OCI-LY3 (cell line): Measurements from ENCODE around the gene FAAP100.

Source experiments
- EZH2phosphoT487 ChIP-seq: fragments of 200-600 bp; shearing (Covaris generic); IDR thresholded peaks from 2 replicates; pipeline ENCODE4 v1.6.1; 2018; ENCODE audit warnings: antibody characterized with exemption, mixed run types, low read depth
- TF ChIP-seq, protein P1 (sequence below): fragments of 200-600, 300-600 bp; sonication (generic); IDR thresholded peaks from 2 replicates; pipeline ENCODE4 v1.5.1; 2014; ENCODE audit warnings: antibody characterized with exemption, low read length, low read depth

DNA sequence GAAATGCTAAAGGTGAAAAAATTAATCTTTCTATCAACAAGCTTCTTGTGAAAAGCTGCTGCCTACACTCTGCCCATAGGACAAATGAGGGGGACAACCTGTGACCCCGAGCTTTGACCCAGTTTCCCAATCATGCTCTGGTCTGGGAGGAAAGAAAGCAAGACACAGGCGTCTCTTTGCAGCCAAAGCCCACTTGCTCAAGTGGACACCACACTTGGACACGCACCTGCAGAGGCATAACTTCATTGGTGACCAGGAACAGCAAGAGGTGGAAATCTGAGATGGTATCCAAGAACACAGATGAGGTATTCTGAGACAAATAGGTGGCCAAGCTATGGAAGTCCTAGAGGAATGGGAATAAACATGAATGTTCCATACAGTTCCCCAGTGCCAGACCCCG lies 15.0 kb upstream of the FAAP100 start:
- TF ChIP-seq, protein P1, sequence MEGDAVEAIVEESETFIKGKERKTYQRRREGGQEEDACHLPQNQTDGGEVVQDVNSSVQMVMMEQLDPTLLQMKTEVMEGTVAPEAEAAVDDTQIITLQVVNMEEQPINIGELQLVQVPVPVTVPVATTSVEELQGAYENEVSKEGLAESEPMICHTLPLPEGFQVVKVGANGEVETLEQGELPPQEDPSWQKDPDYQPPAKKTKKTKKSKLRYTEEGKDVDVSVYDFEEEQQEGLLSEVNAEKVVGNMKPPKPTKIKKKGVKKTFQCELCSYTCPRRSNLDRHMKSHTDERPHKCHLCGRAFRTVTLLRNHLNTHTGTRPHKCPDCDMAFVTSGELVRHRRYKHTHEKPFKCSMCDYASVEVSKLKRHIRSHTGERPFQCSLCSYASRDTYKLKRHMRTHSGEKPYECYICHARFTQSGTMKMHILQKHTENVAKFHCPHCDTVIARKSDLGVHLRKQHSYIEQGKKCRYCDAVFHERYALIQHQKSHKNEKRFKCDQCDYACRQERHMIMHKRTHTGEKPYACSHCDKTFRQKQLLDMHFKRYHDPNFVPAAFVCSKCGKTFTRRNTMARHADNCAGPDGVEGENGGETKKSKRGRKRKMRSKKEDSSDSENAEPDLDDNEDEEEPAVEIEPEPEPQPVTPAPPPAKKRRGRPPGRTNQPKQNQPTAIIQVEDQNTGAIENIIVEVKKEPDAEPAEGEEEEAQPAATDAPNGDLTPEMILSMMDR: no peak
- no peak for TF ChIP-seq EZH2phosphoT487
